Measurements from ENCODE around the gene DMRT3. TPM values are rescaled to one million over a fixed set of nuclear protein-coding genes. Genes with fewer than 3 reads are reported as not detected.

DMRT3 gene
- total and polyA plus RNA-seq, 2 of the 8 experiments (the other 6 are each of a cell fraction or from before 2014, with no cell fraction given) = not detected

DNA sequence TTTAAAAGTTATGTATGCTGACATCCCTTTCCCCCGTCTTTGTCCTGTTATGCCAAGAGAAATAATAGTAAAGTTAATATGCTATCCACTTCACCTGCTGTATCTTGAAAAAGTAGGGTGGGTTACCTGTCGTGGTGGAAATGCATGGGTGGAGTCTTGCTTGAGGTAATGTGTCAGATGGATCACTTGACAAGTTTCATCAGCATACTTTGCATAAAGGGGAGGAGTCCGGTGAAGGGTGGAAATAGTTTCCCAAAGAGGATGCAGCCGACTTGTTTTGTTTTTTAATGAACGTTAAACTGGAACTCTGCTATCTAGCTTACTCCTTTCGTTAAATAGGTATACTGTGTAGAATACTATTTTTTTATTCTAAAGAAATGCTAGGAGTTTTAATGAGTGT, 9.0 kb upstream of the DMRT3 start:
- H3K79me2 ChIP-seq (ENCODE audit: control insufficient read depth in 1 of 2, insufficient read depth in 2 of 2, low read length in 2 of 2) = no peaks in the 10 kb centered on the region
- H4K91ac ChIP-seq (replicated peaks; ENCODE audit: insufficient read length, low read length) = no peak overlapping the region
- H3K18ac ChIP-seq (ENCODE audit: extremely low read depth, low read length) = no peak overlapping the region
- FAIRE-seq = peak; percentile 75
- DNase-seq (ENCODE audit: low read depth in 1 of 2, low spot score in 2 of 2) = no peak
- peaks cover 0 to 6% of the 10 kb centered on the region in 2 experiments for H4K20me1 ChIP-seq (replicated peaks in 1 of 2; ENCODE audit: control insufficient read depth in 1 of 2, insufficient read depth in 2 of 2, low read length in 2 of 2)
- no peak overlapping the region for H3K14ac ChIP-seq (ENCODE audit: insufficient read length)
- TF ChIP-seq SIN3A (conservative IDR thresholded peaks at IDR 0.05 in 1 of 2, IDR thresholded peaks at IDR 0.05 in 1 of 2; ENCODE audit: low read depth in 1 of 2, low read length in 2 of 2) (0 out of 4 replicates have a peak, but pooled peaks of 1 of the 2 experiments have one; percentile 7), POU5F1 (IDR thresholded peaks at IDR 0.05; ENCODE audit: low read depth, low read length) (no peak)
- no peak overlapping the region for H3K56ac ChIP-seq (replicated peaks; ENCODE audit: insufficient read length, low read depth, low read length)
- peaks cover 3 to 8% (median 6%) of the 10 kb centered on the region in 4 experiments; a peak in 6 of 7 replicates for H3K4me1 ChIP-seq (replicated peaks in 1 of 4; ENCODE audit: control insufficient read depth in 3 of 4, insufficient read depth in 4 of 4, low read length in 3 of 4)
- no peak overlapping the region for H4K8ac ChIP-seq (ENCODE audit: extremely low read depth, insufficient read depth, low read length)
- H3K36me3 ChIP-seq (ENCODE audit: control insufficient read depth in 2 of 4, insufficient read depth in 4 of 4, low read length in 3 of 4) = no peaks in the 10 kb centered on the region
- no peak overlapping the region for H3K9ac ChIP-seq (replicated peaks in 1 of 4; ENCODE audit: extremely low read depth in 1 of 4, low read depth in 3 of 4, low read length in 3 of 4)
- ChIA-PET POLR2A (ENCODE audit: partially characterized antibody) (interaction anchor here (0.9 to 1.6 kb wide), 2 partner anchors 10 to 59 kb away, joined by 3 to 4 read pairs; no protein-coding TSS in a partner anchor), CTCF (ENCODE audit: partially characterized antibody) (interaction anchor here (0.9 to 3.1 kb wide), 5 partner anchors 18 to 86 kb away, joined by 3 to 12 read pairs (median 3); no protein-coding TSS in a partner anchor)
- H3K23me2 ChIP-seq (ENCODE audit: low read depth, low read length) = peaks cover 8% of the 10 kb centered on the region; the same call in 1 of the 2 replicates
- no peak overlapping the region for H2BK12ac ChIP-seq (ENCODE audit: low read depth, low read length)
- H3K9me3 ChIP-seq (ENCODE audit: insufficient read depth in 2 of 2, low read depth in 1 of 2, low read length in 1 of 2) = no peaks in the 10 kb centered on the region
- peaks cover 26 to 50% (median 38%) of the 10 kb centered on the region in 4 experiments; a peak in 6 of 7 replicates for H3K27me3 ChIP-seq (replicated peaks in 1 of 4; ENCODE audit: control insufficient read depth in 3 of 4, extremely low read depth in 1 of 4, insufficient read depth in 3 of 4, low read length in 3 of 4)
- peak overlapping the region; percentile 37 to 58 for H3K4me2 ChIP-seq (ENCODE audit: insufficient read depth in 1 of 2, low read depth in 2 of 2, low read length in 2 of 2)
- peak overlapping the region in 1 of 4 experiments; percentile 44; a peak in 2 of 8 replicates for H3K4me3 ChIP-seq (ENCODE audit: extremely low read depth in 1 of 4, insufficient read depth in 2 of 4, low read depth in 3 of 4, low read length in 4 of 4)
- no peak overlapping the region for H2AK5ac ChIP-seq (ENCODE audit: low read depth, low read length)
- H4K5ac ChIP-seq (ENCODE audit: insufficient read length, low read depth, low read length) = no peak overlapping the region
- no peak overlapping the region for H2BK5ac ChIP-seq (ENCODE audit: low read depth, low read length)
- no peak overlapping the region for H3K27ac ChIP-seq (ENCODE audit: low read depth, low read length)
- no peak overlapping the region for H2AFZ ChIP-seq (ENCODE audit: low read length)
- whole genome bisulfite sequencing, 2 experiments (ENCODE audit: extremely low coverage in 1 of 2, insufficient coverage in 1 of 2, insufficient read length in 1 of 2, insufficient replicate concordance in 2 of 2, low coverage in 1 of 2, low lambda C conversion rate in 2 of 2, missing lambda C conversion rate in 1 of 2) = 7% methylated on average over 6 of the region's 6 CpGs; no CpG with 5 or more reads in 1 of the 2 experiments
- H3K4ac ChIP-seq (replicated peaks; ENCODE audit: insufficient read length, low read depth, low read length) = no peak overlapping the region
- H2BK20ac ChIP-seq (ENCODE audit: low read length) = no peak overlapping the region
- H2BK120ac ChIP-seq (replicated peaks; ENCODE audit: low read depth, low read length) = no peak overlapping the region
- no peak overlapping the region for H3K23ac ChIP-seq (ENCODE audit: insufficient read length)
- H3K79me1 ChIP-seq (ENCODE audit: low read depth, low read length) = no peaks in the 10 kb centered on the region
- H2BK15ac ChIP-seq (ENCODE audit: low read length) = no peak overlapping the region
